CD4-positive, CD25-positive, alpha-beta regulatory T cell (primary cell): ENCODE measurements around the gene SCRN1. TPM values are rescaled to one million over a fixed set of nuclear protein-coding genes. Genes with fewer than 3 reads are reported as not detected.

Experiments
- ATAC-seq, 2 donors: fragments of 150-1000 bp; cut with Tn5 transposase; one replicate each; pipeline ENCODE4 v1.10.0; 2021; ENCODE audit warnings: low read depth in 2 of 2, moderate number of reproducible peaks in 2 of 2, moderate library complexity in 1 of 2
- DNase-seq, 3 donors: peaks; one replicate each; pipeline versions ENCODE4 v3.0.0 to v3.0.0-alpha.2; 2012 to 2022; ENCODE audit warnings: mixed read lengths in 1 of 3
- H3K27ac ChIP-seq: one replicate; pipeline ENCODE4 v1.7.0; 2013; ENCODE audit warnings: mild to moderate bottlenecking, low read length; ENCODE audit not compliant: insufficient read depth, poor library complexity, severe bottlenecking
- H3K27me3 ChIP-seq: one replicate; pipeline ENCODE4 v1.7.0; 2013; ENCODE audit warnings: low read length; ENCODE audit not compliant: control insufficient read depth, insufficient read depth
- H3K36me3 ChIP-seq: one replicate; pipeline ENCODE4 v1.7.0; 2013; ENCODE audit warnings: mild to moderate bottlenecking, low read length, moderate library complexity; ENCODE audit not compliant: control insufficient read depth, insufficient read depth
- H3K4me1 ChIP-seq: 2 replicates; pipeline ENCODE4 v1.7.0; 2013; ENCODE audit warnings: mild to moderate bottlenecking, low read length; ENCODE audit not compliant: insufficient read depth, control insufficient read depth, poor library complexity, severe bottlenecking
- H3K4me3 ChIP-seq: one replicate; pipeline ENCODE4 v1.7.0; 2013; ENCODE audit warnings: low read depth, mild to moderate bottlenecking, low read length, moderate library complexity
- H3K9me3 ChIP-seq, 2 experiments: 1 replicate in 1 of 2; 2 replicates in 1 of 2; pipeline ENCODE4 v1.7.0; 2013; ENCODE audit warnings: low read length in 2 of 2, mild to moderate bottlenecking in 1 of 2, moderate library complexity in 1 of 2; ENCODE audit not compliant: control insufficient read depth in 2 of 2
- H3K27ac Mint-ChIP-seq, 3 donors: one replicate each; pipeline ENCODE4 v1.8.0; 2020 to 2022; ENCODE audit warnings: mild to moderate bottlenecking in 3 of 3, mixed read lengths in 3 of 3, moderate library complexity in 2 of 3
- H3K27me3 Mint-ChIP-seq: one replicate; pipeline ENCODE4 v1.8.0; 2022; ENCODE audit warnings: mild to moderate bottlenecking, mixed read lengths
- H3K36me3 Mint-ChIP-seq: one replicate; pipeline ENCODE4 v1.8.0; 2020; ENCODE audit warnings: mixed read lengths
- H3K4me1 Mint-ChIP-seq, 4 donors: one replicate each; pipeline ENCODE4 v1.8.0; 2020 to 2022; ENCODE audit warnings: mixed read lengths in 4 of 4, mild to moderate bottlenecking in 1 of 4
- H3K4me3 Mint-ChIP-seq, 4 donors: one replicate each; pipeline ENCODE4 v1.8.0; 2020 to 2022; ENCODE audit warnings: mild to moderate bottlenecking in 4 of 4, mixed read lengths in 4 of 4, moderate library complexity in 3 of 4
- H3K9me3 Mint-ChIP-seq, 7 donors: one replicate each; pipeline ENCODE4 v1.8.0; 2020 to 2022; ENCODE audit warnings: mixed read lengths in 7 of 7, mild to moderate bottlenecking in 3 of 7, moderate library complexity in 2 of 7
- polyA plus RNA-seq, 4 donors: library from polyadenylated mRNA; unstranded; fragments of 300-500 nt; fragmentation: Illumina TruSeq; gene quantifications; one replicate each; pipeline ENCODE4 v1.2.3, GENCODE V29; 2021
- total RNA-seq: library from RNA; stranded (reverse); gene quantifications from one replicate; pipeline ENCODE4 v1.2.3, GENCODE V29; 2022

Gene SCRN1
- total and polyA plus RNA-seq, 5 donors from 2014 or later: 0.91 to 2.1 (median 1.9) TPM

DNA sequence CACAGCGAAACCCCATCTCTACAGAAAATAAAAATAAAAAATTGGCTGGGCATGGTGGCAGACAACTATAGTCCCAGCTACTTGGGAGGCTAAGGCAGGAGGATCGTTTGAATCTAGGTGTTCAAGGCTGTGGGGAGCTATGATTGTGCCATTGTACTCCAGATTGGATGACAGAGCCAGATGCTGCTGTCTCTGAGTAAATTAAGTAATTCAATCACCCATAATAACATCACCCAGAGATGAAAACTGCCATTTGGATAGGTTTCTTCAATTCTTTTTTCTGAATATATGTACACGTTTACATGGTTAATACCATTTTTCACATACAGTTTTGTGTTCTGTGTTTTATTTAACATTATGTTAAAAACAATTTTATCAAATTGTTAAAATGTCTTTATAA, 104.0 kb downstream of the SCRN1 start:
- no peaks in the 10 kb centered on the region for H3K36me3 Mint-ChIP-seq
- ATAC-seq (no peak), DNase-seq (no peak)
- H3K4me3 Mint-ChIP-seq: no peak overlapping the region
- no peak overlapping the region for H3K27ac ChIP-seq
- H3K4me1 Mint-ChIP-seq: peaks cover 0 to 14% (median 2%) of the 10 kb centered on the region in 4 donors
- peaks cover 0 to 2% (median 0%) of the 10 kb centered on the region in 7 donors for H3K9me3 Mint-ChIP-seq
- H3K27me3 Mint-ChIP-seq: peaks cover 24% of the 10 kb centered on the region
- H3K9me3 ChIP-seq: no peaks in the 10 kb centered on the region
- no peaks in the 10 kb centered on the region for H3K4me1 ChIP-seq
- no peaks in the 10 kb centered on the region for H3K36me3 ChIP-seq
- no peaks in the 10 kb centered on the region for H3K27me3 ChIP-seq
- H3K27ac Mint-ChIP-seq: no peak overlapping the region
- no peak overlapping the region for H3K4me3 ChIP-seq

DNA sequence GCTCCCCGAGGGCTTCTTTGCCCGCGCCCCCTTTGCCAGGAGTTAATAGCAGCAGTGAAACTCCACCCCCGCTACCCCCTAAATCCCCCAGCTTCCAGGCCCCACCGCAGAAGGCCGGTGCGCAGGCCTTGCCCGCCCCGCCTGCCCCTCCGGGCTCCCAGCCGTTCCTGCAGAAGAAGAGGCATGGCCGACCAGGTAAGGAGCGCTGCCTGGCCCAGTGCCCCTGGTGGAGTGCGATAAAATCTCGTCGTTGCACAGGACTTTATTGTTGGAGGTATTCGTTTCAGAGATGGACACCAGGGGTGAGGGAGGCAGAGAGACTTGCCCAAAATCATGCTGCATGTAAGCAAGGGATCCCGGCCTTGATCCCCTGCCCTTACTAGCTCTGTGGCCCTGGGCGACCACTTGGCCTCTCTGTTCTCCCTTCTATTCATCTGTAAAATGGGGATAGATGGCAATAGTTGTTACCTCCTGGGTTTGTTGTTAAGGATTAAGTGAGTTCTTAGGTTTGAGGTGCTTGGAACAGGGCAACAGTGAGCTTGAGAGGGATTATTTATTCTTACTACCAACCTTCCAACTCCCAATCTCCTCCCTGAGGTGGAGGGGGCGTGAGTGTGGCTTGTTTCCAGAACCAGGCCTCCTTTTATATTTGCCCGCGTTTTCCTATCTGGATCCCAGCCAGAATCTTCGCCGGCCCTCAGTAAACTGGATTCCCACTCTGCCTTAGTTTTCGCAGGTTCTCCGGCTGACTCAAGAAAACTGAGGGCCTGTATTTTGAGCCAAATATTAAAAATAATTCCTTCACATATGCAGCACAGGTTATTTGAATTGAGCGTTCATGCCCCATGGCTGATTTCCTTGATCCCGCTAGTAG, 105.0 kb downstream of the SCRN1 start:
- H3K4me3 ChIP-seq: no peak overlapping the region
- H3K27ac ChIP-seq: no peak overlapping the region
- Mint-ChIP-seq H3K4me3 (peak overlapping the region in 1 of 4 donors; percentile 56), H3K4me1 (peaks cover 0 to 14% (median 2%) of the 10 kb centered on the region in 4 donors), H3K27ac (no peak overlapping the region), H3K9me3 (no peaks in the 10 kb centered on the region), H3K27me3 (peaks cover 31% of the 10 kb centered on the region), H3K36me3 (no peaks in the 10 kb centered on the region)
- ATAC-seq (no peak), DNase-seq (no peak)
- H3K36me3 ChIP-seq: no peaks in the 10 kb centered on the region
- H3K4me1 ChIP-seq: no peaks in the 10 kb centered on the region
- no peaks in the 10 kb centered on the region for H3K9me3 ChIP-seq
- no peaks in the 10 kb centered on the region for H3K27me3 ChIP-seq

DNA sequence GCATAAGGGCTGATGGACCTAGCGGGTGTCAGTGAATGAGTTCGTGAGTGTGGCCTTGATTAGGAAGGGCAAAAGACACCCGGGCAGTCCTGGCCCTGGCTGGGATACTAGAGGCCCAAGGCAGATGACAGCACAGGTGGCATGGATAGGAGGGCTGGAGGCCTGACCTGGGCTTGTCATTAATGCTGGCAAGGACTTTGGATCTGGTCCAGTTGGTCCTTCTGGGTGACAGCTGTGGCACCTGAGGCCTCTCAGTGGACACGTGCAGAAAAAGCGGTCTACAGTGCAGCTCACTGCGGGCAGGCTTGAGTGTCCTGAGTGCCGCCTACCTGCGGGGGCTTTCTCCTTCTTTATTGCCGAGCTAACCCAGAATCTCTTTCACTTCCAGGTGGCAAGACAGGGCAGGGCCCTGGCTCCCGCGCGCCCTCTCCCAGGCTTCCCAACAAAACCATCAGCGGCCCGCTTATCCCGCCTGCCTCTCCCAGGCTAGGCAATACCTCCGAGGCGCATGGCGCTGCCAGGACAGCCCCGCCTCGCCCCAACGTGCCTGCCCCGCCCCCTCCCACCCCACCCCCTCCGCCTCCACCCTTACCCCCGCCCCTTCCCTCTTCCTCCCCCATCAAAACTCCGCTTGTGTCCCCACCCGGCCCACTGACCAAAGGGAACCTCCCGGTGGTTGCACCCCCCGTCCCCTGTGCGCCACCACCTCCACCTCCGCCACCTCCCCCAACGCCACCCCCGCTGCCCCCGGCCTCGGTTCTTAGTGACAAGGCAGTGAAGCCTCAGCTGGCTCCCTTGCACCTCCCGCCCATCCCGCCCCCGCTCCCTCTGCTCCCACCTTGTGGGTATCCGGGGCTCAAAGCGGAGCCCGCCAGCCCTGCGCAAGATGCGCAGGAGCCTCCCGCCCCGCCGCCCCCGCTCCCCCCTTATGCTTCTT, 105.9 kb downstream of the SCRN1 start:
- no peaks in the 10 kb centered on the region for H3K4me1 ChIP-seq
- DNase-seq (no peak), ATAC-seq (no peak)
- peaks cover 31% of the 10 kb centered on the region for H3K27me3 Mint-ChIP-seq
- H3K9me3 ChIP-seq: no peaks in the 10 kb centered on the region
- H3K27me3 ChIP-seq: no peaks in the 10 kb centered on the region
- H3K27ac Mint-ChIP-seq: no peak overlapping the region
- peaks cover 0 to 14% (median 2%) of the 10 kb centered on the region in 4 donors for H3K4me1 Mint-ChIP-seq
- no peaks in the 10 kb centered on the region for H3K36me3 ChIP-seq
- no peaks in the 10 kb centered on the region for H3K9me3 Mint-ChIP-seq
- no peaks in the 10 kb centered on the region for H3K36me3 Mint-ChIP-seq
- no peak overlapping the region for H3K4me3 ChIP-seq
- H3K4me3 Mint-ChIP-seq: peak overlapping the region in 2 of 4 donors; percentile 24 to 50
- no peak overlapping the region for H3K27ac ChIP-seq

DNA sequence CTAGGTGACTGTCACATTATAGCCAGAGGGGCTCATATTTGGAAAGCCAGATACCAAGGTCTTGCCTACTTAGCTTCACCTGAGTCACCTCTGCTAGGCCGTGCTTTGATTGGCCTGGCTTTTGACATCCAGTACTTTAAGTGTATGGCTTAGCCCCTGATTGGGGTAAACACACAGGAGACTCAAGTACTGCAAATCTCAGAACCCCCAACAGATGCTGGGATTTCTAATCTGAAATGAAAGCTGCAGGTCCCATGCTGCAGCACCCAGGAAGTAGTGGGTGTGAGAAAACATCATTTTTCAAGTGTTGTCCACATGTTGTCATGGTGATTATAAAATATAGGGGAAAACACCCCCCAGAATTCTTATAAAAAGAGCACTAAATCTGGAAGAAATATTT, 107.1 kb downstream of the SCRN1 start:
- peaks cover 0 to 17% (median 3%) of the 10 kb centered on the region in 4 donors for H3K4me1 Mint-ChIP-seq
- H3K4me3 Mint-ChIP-seq: peak overlapping the region in 1 of 4 donors; percentile 31
- no peak for ATAC-seq
- Histone ChIP-seq H3K4me1 (no peaks in the 10 kb centered on the region), H3K4me3 (no peak overlapping the region), H3K9me3 (no peaks in the 10 kb centered on the region), H3K36me3 (no peaks in the 10 kb centered on the region), H3K27ac (no peak overlapping the region), H3K27me3 (no peaks in the 10 kb centered on the region)
- H3K27ac Mint-ChIP-seq: no peak overlapping the region
- DNase-seq: no peak
- H3K36me3 Mint-ChIP-seq: no peaks in the 10 kb centered on the region
- no peaks in the 10 kb centered on the region for H3K9me3 Mint-ChIP-seq
- H3K27me3 Mint-ChIP-seq: peaks cover 31% of the 10 kb centered on the region

DNA sequence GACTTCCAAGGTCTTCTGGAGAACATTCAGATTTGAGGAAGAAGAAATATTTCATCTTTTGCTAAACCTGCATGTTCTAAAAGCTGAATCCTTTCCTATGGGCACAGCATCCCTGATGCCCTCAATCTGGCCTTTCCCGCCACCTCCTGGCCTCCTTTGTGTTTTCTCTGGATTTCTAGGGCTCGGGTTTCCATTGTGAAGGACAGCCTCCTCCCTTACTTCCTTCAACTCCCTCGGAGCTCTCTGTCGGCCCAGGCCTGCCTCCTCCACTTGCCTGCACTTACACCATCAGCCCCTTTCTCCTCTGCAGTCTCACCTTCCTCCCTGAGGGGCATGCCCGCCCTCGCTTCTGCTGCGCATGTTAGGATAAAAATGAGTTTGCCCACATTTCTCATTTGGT, 107.9 kb downstream of the SCRN1 start:
- Histone ChIP-seq H3K27me3 (peaks cover 3% of the 10 kb centered on the region), H3K4me1 (no peaks in the 10 kb centered on the region), H3K4me3 (no peak overlapping the region), H3K27ac (no peak overlapping the region), H3K9me3 (no peaks in the 10 kb centered on the region), H3K36me3 (no peaks in the 10 kb centered on the region)
- peaks cover 26% of the 10 kb centered on the region for H3K27me3 Mint-ChIP-seq
- H3K36me3 Mint-ChIP-seq: no peaks in the 10 kb centered on the region
- no peak for ATAC-seq
- H3K4me3 Mint-ChIP-seq: no peak overlapping the region
- no peaks in the 10 kb centered on the region for H3K9me3 Mint-ChIP-seq
- no peak for DNase-seq
- H3K4me1 Mint-ChIP-seq: peaks cover 0 to 17% (median 3%) of the 10 kb centered on the region in 4 donors
- H3K27ac Mint-ChIP-seq: no peak overlapping the region

DNA sequence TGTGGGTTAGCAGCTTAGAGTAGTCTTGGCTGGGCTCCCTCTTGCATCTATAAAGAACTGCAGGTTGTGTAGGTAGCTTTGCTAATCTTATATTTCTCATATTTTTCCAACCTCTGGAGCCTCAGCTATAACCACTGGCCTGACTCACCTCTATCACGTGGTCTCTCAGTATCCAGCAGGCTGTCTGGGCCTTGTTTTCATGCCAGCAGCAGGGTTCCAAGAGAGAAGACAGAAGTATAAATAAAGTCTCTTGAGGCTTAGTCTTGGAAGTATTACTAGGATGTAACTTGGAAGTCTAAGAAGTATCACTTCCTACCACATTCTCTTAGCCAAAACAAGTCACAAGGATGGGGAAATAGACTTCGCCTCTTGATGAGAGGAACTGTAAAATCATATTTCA, 110.0 kb downstream of the SCRN1 start:
- H3K27ac Mint-ChIP-seq: no peak overlapping the region
- DNase-seq (no peak), ATAC-seq (no peak)
- Histone ChIP-seq H3K4me3 (no peak overlapping the region), H3K4me1 (no peaks in the 10 kb centered on the region), H3K27me3 (peaks cover 3% of the 10 kb centered on the region), H3K9me3 (no peaks in the 10 kb centered on the region), H3K36me3 (no peaks in the 10 kb centered on the region), H3K27ac (no peak overlapping the region)
- H3K4me1 Mint-ChIP-seq: peaks cover 0 to 16% (median 3%) of the 10 kb centered on the region in 4 donors
- no peaks in the 10 kb centered on the region for H3K9me3 Mint-ChIP-seq
- peaks cover 17% of the 10 kb centered on the region for H3K27me3 Mint-ChIP-seq
- no peaks in the 10 kb centered on the region for H3K36me3 Mint-ChIP-seq
- H3K4me3 Mint-ChIP-seq: no peak overlapping the region

DNA sequence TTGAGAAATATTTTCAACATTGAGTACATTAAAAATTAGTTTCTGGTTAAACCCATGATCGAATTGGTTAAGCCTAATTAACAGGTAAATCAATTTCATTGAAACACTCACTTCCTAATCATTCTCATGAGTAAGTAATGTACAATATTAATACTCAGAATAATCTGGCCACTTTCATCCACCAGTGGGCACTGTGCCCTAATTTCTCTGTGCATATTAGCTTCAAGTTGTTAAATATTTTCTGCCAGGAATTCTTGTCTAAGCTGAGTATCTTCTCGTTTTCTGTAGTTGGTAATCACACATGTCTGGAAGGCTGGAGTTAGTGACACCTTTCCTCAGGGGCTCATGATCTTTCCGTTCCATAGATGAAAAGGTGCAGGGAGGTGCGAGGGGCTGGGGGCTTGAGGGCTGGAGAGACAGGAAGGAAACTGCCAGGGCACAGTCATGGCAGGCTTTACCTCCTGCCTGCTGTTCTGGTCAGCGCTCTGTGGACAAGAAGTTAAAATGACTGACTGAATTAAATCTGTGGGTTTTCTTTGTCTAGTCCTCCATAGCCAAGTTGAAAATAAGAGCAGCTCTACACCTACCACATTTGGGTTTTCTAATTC, 111.4 kb downstream of the SCRN1 start:
- H3K27ac Mint-ChIP-seq: peak overlapping the region in 1 of 3 donors; percentile 38
- Histone ChIP-seq H3K4me1 (no peaks in the 10 kb centered on the region), H3K4me3 (no peak overlapping the region), H3K36me3 (no peaks in the 10 kb centered on the region), H3K27ac (no peak overlapping the region), H3K9me3 (no peaks in the 10 kb centered on the region), H3K27me3 (peaks cover 3% of the 10 kb centered on the region)
- peaks cover 0 to 12% (median 3%) of the 10 kb centered on the region in 4 donors for H3K4me1 Mint-ChIP-seq
- DNase-seq: peak; percentile 6 to 44 (median 27)
- no peaks in the 10 kb centered on the region for H3K9me3 Mint-ChIP-seq
- peak in 1 of 2 donors; percentile 47 for ATAC-seq
- H3K4me3 Mint-ChIP-seq: no peak overlapping the region
- H3K36me3 Mint-ChIP-seq: no peaks in the 10 kb centered on the region
- peaks cover 20% of the 10 kb centered on the region for H3K27me3 Mint-ChIP-seq
